IPS-15b (cell line): ENCODE measurements around the gene CAMK4.

Experiments
- H3K27me3 ChIP-seq: one replicate; pipeline ENCODE4 v1.6.1; 2013; ENCODE audit warnings: low read length; ENCODE audit not compliant: control insufficient read depth, insufficient read depth
- H3K36me3 ChIP-seq: one replicate; pipeline ENCODE4 v1.6.1; 2013; ENCODE audit warnings: low read length; ENCODE audit not compliant: control insufficient read depth, insufficient read depth
- H3K4me1 ChIP-seq: one replicate; pipeline ENCODE4 v1.6.1; 2013; ENCODE audit warnings: mild to moderate bottlenecking, low read length; ENCODE audit not compliant: control insufficient read depth, insufficient read depth
- H3K4me3 ChIP-seq: one replicate; pipeline ENCODE4 v1.5.1; 2013; ENCODE audit warnings: low read depth, low read length
- H3K9ac ChIP-seq: one replicate; pipeline ENCODE4 v1.6.1; 2013; ENCODE audit warnings: low read depth, mild to moderate bottlenecking, low read length
- H3K9me3 ChIP-seq: one replicate; pipeline ENCODE4 v1.6.1; 2013; ENCODE audit warnings: mild to moderate bottlenecking, low read length; ENCODE audit not compliant: control insufficient read depth, insufficient read depth

CAMK4 gene

GRCh38 chr5:111535879-111536549 is 311.8 kb downstream of the CAMK4 start:
- Histone ChIP-seq H3K4me1 (no peaks in the 10 kb centered on the region), H3K9ac (no peak overlapping the region), H3K27me3 (no peaks in the 10 kb centered on the region), H3K9me3 (no peaks in the 10 kb centered on the region), H3K36me3 (no peaks in the 10 kb centered on the region), H3K4me3 (no peak overlapping the region)

- no peak overlapping the region for H3K9ac ChIP-seq
- H3K9me3 ChIP-seq = no peaks in the 10 kb centered on the region
- no peaks in the 10 kb centered on the region for H3K4me1 ChIP-seq
- no peaks in the 10 kb centered on the region for H3K27me3 ChIP-seq
- no peaks in the 10 kb centered on the region for H3K36me3 ChIP-seq
- no peak overlapping the region for H3K4me3 ChIP-seq
These were observed 313.2 kb downstream of the CAMK4 start for GRCh38 chr5:111537141-111538024.
